ENCODE data around the gene MPDU1. TPM values are rescaled to one million over a fixed set of nuclear protein-coding genes. Genes with fewer than 3 reads are reported as not detected.

Gene MPDU1
- total RNA-seq, 1 experiment from 2014 or later = 73.1 TPM

DNA sequence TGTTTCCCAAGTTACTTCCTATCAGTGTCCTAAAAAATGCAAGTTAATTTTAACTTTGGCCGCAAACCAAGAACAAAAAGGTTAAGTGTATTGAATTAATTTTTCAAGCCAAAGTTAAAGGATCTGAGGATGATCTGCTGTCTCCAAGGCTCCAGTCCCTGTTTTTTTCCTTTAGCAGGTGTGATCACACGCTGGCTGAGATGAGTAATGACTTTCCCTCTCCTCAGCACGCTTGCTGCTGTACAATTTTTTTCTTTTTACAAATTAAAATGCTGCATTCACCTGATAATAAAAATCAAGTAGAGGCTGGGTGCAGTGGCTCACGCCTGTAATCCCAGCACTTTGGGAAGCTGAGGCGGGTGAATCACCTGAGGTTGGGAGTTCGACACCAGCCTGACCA lies 38.7 kb upstream of the MPDU1 start:
- Histone ChIP-seq H3K23me2 (ENCODE audit: insufficient read length, low read depth, low read length, poor library complexity, severe bottlenecking) (peaks cover 6% of the 10 kb centered on the region), H3K4me2 (ENCODE audit: insufficient read depth, insufficient read length, low read length) (no peak overlapping the region), H3K27ac (ENCODE audit: insufficient read length, low read depth, low read length) (no peak overlapping the region), H2BK12ac (ENCODE audit: insufficient read length, low read depth, low read length) (no peak overlapping the region), H3K18ac (ENCODE audit: insufficient read length, low read depth, low read length) (no peak overlapping the region), H2AFZ (ENCODE audit: low read length) (no peak overlapping the region), H4K91ac (ENCODE audit: insufficient read length, low read depth, low read length) (no peak overlapping the region), H3K79me1 (ENCODE audit: insufficient read depth, low read depth, low read length, poor library complexity, severe bottlenecking) (no peaks in the 10 kb centered on the region), H3K56ac (ENCODE audit: insufficient read length, low read depth, low read length) (no peak overlapping the region), H3K4me1 (ENCODE audit: insufficient read depth, low read length) (peaks cover 2% of the 10 kb centered on the region; the same call in 1 of the 2 replicates), H3K27me3 (ENCODE audit: insufficient read depth, low read length) (0 out of 2 replicates have a peak, but pooled peaks cover 2% of the 10 kb centered on the region), H3K79me2 (ENCODE audit: insufficient read depth, low read length) (no peaks in the 10 kb centered on the region), H3K9me3 (ENCODE audit: control insufficient read depth, low read depth, low read length) (no peaks in the 10 kb centered on the region), H4K8ac (replicated peaks; ENCODE audit: insufficient read length, low read depth, low read length) (no peak overlapping the region), H3K4ac (ENCODE audit: low read depth, low read length) (no peak overlapping the region), H2BK20ac (ENCODE audit: low read depth, low read length, poor library complexity, severe bottlenecking) (no peak overlapping the region), H2BK120ac (ENCODE audit: low read depth, low read length, poor library complexity, severe bottlenecking) (no peak overlapping the region), H3K9ac (ENCODE audit: extremely low read depth, insufficient read length, low read length) (no peak overlapping the region), H4K5ac (ENCODE audit: insufficient read length, low read depth, low read length) (no peak overlapping the region), H3K14ac (ENCODE audit: insufficient read depth, low read length) (no peak overlapping the region), H4K20me1 (ENCODE audit: control insufficient read depth, insufficient read depth, insufficient read length) (no peaks in the 10 kb centered on the region), H2BK5ac (ENCODE audit: insufficient read length, low read length) (no peak overlapping the region), H2AK5ac (ENCODE audit: insufficient read length, low read length) (no peak overlapping the region), H3K23ac (ENCODE audit: insufficient read length, low read depth, low read length) (no peak overlapping the region), H3T11ph (ENCODE audit: low read length) (no peak overlapping the region), H2BK15ac (ENCODE audit: low read depth, low read length) (no peak overlapping the region)
- peaks cover 3 to 9% of the 10 kb centered on the region in 2 experiments; a peak in 3 of 4 replicates for H3K4me1 Mint-ChIP-seq
- DNase-seq = no peak
- H3K4me3 Mint-ChIP-seq = no peak overlapping the region
- no peak overlapping the region for H3K27ac Mint-ChIP-seq
- H3K9me3 Mint-ChIP-seq = 0 out of 5 replicates have a peak, but pooled peaks cover 0 to 2% of the 10 kb centered on the region in 2 experiments
- TF ChIP-seq CTCF (conservative IDR thresholded peaks at IDR 0.05) = no peak
- H3K36me3 Mint-ChIP-seq (ENCODE audit: insufficient read depth in 1 of 3, low read depth in 3 of 3) = no peaks in the 10 kb centered on the region
- WGBS (ENCODE audit: extremely low coverage, insufficient read length, low lambda C conversion rate) = no CpG with 5 or more reads among the region's 6 CpGs
- peaks cover 37% of the 10 kb centered on the region for H3K27me3 Mint-ChIP-seq (ENCODE audit: low read depth)
